ENCODE results near the gene SYNJ2.
"Not testable (repeated sequence)": the region's sequence is repeated elsewhere in the genome, so short reads cannot be mapped to it uniquely, and the experiment has no call there.

DNA sequence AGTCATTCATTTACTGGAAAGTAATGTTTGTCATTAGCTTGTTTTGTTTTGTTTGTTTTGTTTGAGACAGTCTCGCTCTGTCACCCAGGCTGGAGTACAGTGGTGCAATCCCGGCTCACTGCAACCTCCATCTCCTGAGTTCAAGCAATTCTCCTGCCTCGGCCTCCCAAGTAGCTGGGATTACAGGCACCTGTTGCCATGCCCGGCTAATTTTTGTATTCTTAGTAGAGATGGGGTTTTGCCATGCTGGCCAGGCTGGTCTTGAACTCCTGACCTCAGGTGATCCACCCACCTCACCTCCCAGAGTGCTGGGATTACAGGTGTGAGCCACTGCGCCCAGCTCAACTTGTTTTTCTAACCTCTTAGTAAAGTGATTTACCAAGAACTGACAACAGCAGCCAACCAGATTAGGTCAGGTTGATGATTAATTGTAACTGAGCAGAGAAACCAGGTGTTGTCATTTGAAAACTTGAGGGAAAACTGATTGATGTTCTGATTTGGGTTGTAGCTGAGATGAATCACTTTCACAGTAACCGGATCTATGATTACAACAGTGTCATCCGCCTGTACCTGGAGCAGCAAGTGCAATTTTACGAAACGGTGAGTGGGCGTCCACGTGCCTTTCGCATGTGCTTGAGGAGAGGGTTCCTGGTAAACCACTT is 41.2 kb upstream of the SYNJ2 start:
- TF ChIP-seq, protein P1, sequence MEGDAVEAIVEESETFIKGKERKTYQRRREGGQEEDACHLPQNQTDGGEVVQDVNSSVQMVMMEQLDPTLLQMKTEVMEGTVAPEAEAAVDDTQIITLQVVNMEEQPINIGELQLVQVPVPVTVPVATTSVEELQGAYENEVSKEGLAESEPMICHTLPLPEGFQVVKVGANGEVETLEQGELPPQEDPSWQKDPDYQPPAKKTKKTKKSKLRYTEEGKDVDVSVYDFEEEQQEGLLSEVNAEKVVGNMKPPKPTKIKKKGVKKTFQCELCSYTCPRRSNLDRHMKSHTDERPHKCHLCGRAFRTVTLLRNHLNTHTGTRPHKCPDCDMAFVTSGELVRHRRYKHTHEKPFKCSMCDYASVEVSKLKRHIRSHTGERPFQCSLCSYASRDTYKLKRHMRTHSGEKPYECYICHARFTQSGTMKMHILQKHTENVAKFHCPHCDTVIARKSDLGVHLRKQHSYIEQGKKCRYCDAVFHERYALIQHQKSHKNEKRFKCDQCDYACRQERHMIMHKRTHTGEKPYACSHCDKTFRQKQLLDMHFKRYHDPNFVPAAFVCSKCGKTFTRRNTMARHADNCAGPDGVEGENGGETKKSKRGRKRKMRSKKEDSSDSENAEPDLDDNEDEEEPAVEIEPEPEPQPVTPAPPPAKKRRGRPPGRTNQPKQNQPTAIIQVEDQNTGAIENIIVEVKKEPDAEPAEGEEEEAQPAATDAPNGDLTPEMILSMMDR (IDR thresholded peaks at IDR 0.05), result not testable (repeated sequence)
- TF ChIP-seq POLR2A (IDR thresholded peaks at IDR 0.05); POLR2AphosphoS5 (IDR thresholded peaks at IDR 0.05; ENCODE audit: insufficient read depth in 1 of 2, low read depth in 1 of 2): not testable (repeated sequence)
